Raji (cell line): ENCODE data around the gene TIMM17B.

ENCODE experiments used
- POLR2A ChIP-seq: IDR thresholded peaks from 2 replicates; pipeline ENCODE4 v1.6.1; 2011; ENCODE audit warnings: low read depth, low read length, control low read depth; ENCODE audit not compliant: insufficient read depth

The TIMM17B gene

GRCh38 chrX:48891402-48892288, 5.9 kb downstream of the TIMM17B start:
- TF ChIP-seq POLR2A = no peak

GRCh38 chrX:48890934-48891401, 6.6 kb downstream of the TIMM17B start:
- no peak for TF ChIP-seq POLR2A

- no peak for TF ChIP-seq POLR2A
These were observed 7.2 kb downstream of the TIMM17B start for GRCh38 chrX:48890296-48890925.

GRCh38 chrX:48883729-48884128, 13.8 kb downstream of the TIMM17B start:
- TF ChIP-seq POLR2A = no peak

- no peak for TF ChIP-seq POLR2A
These were observed 33.4 kb downstream of the TIMM17B start for GRCh38 chrX:48864210-48864609.

- no peak for TF ChIP-seq POLR2A
These were observed 42.7 kb downstream of the TIMM17B start for GRCh38 chrX:48854898-48855297.

GRCh38 chrX:48852857-48853256, 44.7 kb downstream of the TIMM17B start:
- TF ChIP-seq POLR2A = no peak

GRCh38 chrX:48848847-48849246, 48.7 kb downstream of the TIMM17B start:
- TF ChIP-seq POLR2A = no peak
